Measurements from ENCODE around the gene NTSR1.
A peak's percentile ranks its signal among the peaks of the same experiment; 100 is the strongest.

The NTSR1 gene

DNA sequence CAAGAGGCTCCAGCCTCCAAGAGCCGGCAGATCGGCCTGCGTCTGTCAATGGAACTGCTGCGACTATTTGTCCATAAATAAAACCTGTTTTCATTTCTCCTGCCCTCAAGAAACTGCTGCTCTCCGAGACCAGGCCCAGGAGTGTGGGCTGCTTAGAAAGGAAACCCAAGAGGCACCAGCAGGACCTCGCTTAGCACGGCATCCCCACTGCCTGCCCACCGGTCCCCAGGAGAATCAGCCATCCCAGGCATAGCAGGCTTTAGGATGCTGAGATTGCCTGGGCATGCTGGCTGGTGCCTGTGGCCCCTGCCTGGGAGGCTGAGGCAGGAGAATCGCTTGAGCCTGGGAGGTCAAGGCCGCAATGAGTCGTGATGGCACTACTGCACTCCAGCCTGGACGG is 17.6 kb downstream of the NTSR1 start:
- no peak for DNase-seq (ENCODE audit: low read depth)

DNA sequence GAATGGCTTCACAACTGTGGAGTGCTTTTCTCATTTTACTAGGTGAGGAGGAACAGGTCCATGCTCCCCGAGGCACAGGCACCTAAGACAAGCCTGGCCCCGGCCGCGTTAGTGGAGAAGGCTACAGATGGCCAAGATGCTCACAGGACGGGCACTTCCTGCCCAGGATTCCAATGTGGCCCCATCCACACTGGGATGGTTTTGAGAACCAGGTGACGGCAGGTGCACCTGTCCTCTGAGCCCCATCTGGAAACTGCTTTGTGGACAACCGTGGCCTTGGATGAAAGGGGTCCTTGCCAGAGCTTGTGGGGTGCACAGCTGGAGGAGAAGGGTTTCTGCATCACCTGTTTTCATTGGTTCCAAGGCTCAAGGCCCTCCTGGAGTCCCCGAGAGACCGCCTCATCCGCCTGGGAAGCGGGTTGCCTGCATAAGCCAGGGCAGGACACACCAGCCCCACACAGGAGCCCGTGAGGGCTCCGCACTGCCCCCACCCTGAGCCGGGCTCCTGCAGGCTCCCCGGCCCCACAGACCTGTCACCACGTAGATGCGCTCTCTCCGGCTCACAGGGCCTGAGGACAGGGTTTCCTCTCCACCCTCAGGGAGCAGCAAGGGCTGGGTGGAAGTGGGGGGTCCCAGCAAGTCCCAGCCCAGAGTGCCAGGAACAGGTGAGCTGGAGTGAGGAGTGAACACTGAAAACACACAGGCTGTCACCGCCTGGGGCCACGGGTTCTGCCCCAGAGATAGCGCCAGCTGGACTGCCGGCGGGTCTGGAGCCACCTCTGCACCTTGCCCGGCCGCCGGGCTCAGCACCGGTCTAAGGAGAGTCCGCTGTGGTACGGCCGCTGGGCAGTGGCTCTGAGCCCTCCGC is 18.3 kb downstream of the NTSR1 start:
- DNase-seq (ENCODE audit: low read depth), result no peak

DNA sequence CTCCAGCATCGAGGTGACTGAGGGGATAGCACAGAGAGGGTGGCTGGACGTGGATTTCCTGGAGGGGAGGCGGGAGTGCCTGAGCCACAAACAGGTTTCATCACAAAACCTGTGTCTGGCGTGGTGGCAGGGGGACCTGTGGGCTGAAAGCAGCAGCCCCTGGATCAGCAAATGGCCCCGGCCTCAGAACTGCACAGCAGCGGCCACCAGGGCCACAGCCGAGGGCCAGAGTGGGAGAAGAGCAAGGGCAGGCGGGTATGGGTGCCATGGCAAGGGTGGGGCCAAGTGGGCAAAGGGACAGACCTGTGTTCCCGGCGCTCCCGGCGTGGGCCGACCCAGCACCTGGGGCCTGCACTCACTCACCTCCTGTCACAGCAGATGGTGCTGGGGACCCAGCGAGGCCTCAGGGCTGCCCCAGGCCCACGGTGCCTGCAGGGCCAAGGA is 19.0 kb downstream of the NTSR1 start:
- no peak for DNase-seq (ENCODE audit: low read depth)

DNA sequence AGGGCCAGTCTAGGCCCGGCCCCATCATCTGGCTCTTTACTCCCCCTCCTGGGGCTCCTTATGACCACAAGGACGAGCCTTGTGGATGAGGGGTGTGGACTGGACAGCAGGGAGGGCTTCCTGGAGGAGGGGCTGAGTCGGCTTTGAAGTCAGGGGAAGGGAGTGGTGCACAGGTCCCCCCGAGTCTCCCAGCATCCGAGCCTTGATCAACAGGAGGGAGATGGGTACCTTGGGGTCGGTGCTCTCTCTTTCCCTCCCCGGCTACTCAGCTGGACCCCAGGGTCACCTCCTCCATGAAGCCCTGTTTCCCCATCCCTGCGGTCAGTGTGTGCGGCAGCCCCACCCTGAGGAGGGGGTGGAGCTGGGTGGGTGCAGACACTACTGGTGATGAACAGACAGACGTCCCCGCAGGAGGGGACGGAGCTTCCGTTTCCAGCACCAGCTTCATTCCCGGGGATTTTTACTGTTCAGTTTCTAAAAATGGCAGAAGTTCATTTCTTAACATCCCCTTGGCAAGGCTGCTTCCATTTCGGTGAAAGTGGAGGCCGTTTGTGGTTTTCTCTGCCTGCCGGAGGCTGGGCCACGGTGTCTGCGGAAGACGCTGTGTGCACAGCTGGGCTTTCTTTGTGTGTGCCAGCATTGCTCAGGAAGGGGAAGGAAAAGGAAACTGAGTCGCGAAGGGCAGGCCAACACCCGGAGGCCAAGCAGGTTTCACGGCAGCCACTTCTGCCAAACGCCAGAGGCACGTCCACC is 19.6 kb downstream of the NTSR1 start:
- no peak for DNase-seq (ENCODE audit: low read depth)

DNA sequence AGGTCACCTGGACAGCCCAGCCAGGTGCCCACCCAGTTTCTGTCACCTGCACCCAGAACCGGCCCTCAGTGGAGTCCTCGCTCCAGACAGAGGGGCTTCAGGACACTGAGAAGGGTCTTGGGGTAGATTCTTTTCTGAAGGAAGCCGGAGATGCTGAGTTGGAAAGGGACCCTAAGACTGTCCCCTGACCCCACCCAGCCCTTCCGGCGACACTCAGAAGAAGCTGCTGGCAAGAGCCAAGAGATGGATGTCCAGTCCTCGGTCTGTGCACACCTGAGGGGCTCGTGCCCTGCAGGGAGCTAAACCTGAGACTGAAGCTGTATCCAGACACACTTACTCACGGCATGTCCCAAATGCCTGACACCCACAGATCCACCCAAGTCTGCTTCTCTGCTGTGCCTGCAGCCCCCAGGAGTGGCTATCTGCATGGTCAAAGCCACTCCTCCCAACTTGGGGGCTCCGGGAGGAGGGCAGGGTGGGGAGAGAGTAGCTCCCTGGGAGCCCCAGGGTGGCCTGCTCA is 20.2 kb downstream of the NTSR1 start:
- no peak for DNase-seq (ENCODE audit: low read depth)

DNA sequence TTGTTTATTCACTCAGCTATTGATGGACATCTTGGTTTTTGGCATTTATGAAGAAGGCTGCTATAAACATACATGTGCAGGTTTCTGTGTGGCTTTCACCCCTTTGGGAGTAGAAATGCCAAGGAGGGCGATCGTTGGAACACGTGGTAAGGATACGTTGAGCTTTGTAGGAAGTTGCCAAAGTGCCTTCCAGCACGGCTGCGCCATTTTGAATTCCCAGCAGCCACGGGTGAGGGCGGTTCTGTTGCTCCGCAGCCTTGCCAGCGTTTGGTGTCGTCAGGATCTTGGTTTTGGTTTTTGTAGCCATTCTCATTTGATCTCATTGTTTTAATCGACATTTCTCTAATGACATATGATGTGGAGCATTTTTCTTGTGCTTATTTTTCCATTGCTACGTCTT is 21.8 kb downstream of the NTSR1 start:
- DNase-seq (ENCODE audit: low read depth), result no peak

DNA sequence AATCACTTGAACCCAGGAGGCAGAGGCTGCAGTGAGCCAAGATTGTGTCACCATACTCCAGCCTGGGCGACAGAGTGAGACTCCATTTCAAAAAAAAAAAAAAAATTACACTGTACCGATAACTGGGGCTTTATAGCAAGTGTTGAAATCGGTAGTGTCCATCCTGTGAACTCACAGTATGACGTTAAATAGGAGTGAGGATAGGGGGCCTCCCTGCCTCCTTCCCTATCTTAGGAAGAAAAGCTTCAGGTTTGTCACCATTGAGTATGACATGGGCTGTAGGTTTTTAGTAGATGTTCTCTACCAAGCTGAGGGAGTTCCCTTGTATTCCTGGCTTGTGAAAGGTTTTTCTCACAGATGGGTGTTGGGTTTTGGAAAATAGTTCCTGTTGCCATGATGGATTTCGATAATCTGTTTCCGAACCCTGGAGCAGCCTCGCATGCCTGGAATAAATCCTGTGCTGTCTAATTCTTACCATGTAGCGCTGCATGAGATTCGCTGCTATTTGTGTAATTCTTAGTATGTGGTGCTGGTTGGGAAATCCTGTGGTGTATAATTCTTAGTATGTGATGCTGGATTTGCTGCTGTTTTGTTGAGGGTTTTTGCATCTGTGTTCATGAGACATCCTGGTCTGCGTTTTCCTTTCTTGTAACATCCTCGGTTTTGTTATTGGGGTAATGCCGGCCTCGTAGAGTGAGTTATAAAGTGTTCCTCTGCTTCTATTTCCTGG is 23.6 kb downstream of the NTSR1 start:
- DNase-seq (ENCODE audit: low read depth), result no peak

DNA sequence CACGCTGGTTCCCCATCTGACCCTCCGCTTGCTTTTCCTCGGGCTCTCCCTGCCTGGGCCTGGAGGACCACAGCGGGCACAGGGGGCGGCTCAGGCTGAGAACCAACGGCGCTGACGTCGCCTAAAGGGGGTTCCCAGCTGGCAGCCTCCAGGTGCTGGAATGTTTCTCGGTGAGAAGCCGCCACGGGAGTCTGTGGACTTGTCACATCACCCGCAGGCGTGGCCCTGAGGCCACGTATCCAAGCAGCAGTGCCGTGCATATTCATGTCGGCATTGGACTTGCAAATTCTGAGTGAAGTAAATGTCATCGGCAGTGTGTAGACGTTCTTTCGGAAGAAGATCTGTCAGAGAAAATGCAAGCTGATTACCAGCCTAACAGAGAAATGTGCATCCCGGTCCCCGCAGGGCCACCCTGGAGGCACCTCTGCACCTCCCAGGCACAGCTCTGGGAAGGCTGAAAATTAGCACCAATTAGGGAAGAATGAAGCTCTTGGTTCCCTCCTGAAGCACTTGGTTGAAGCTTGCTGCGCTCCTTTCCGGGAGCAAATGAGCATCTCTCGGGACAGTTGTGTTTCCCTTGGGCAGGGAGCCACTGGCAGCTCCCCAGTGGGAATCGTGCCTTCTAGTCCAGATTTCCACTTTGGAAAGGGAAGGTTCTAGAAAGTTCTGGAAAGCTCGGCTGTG is 24.3 kb downstream of the NTSR1 start:
- DNase-seq (ENCODE audit: low read depth), result no peak

DNA sequence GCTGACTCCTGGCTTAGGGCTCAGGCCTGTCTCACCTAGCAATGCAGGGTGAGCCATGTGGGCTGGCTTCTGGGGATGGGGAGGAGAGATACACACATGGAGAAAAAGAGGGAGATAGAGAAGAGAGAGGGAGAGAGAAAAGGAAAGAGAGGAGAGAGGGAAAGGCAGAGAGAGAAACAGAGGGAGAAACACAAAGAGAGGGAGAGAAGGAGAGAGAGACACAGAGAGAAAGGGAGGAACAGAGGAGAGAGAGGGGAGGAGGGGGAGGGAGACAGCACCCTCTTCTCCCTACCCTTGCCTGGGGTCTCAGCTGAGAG is 24.8 kb downstream of the NTSR1 start:
- no peak for DNase-seq (ENCODE audit: low read depth)

DNA sequence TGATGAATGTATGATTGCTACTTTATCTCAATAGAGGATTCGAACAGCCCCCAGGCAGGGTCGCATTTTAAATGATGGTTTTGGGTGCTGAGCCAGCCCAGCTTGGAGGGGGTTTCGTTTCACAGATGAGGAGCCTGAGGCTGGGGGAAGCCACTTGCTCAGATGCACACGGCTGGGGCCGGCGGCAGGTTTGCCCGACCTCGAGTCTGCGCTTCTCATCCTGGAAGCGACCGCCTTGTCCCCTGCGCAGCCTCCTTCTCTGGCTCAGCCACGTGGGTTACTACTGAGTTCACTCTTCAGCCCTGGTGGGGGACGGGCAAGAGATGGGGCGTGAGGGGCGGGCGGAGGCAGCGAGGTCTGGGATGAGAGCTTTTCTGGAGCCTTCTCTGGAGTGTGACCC is 25.3 kb downstream of the NTSR1 start:
- no peak for DNase-seq (ENCODE audit: low read depth)

DNA sequence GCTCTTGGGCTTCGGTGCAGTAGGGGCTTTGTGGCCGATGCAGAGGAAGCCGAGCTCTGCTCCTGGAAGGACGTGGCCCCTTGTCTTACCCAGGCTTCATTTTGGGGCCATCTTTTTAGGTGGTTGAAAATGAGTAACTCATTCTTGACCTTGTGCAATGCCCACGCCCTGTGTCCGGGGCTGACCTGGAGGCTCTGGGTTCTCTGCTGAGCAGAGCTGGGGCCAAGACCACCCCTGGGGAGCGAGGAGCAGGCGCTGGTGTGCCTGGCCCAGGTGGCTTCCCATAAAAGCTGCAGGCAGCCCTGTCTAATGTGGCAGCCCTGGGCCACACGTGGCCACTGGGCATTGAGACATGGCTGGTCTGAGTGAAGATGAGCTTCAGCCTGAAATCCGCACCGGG is 25.7 kb downstream of the NTSR1 start:
- DNase-seq (ENCODE audit: low read depth), result no peak

DNA sequence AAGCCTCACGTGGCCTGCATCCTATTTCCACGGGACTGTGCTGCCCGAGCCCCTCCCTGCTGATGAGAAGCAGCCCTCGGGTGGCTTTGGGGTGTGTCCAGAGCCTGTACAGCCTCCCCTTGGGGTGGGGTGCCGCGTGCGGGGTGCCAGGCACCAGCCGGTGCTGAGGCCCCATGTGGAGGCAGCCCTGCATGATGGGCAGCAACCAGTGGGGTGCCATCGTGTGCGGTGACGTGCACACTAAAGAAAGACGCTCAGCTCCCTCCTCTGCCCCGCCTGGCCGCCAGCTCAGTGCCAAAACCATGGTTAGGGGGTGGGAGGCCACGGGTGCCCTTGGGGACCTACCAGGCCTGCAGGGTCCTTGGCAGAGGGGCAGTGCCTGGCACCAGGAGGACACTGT is 26.2 kb downstream of the NTSR1 start:
- DNase-seq (ENCODE audit: low read depth), result no peak

DNA sequence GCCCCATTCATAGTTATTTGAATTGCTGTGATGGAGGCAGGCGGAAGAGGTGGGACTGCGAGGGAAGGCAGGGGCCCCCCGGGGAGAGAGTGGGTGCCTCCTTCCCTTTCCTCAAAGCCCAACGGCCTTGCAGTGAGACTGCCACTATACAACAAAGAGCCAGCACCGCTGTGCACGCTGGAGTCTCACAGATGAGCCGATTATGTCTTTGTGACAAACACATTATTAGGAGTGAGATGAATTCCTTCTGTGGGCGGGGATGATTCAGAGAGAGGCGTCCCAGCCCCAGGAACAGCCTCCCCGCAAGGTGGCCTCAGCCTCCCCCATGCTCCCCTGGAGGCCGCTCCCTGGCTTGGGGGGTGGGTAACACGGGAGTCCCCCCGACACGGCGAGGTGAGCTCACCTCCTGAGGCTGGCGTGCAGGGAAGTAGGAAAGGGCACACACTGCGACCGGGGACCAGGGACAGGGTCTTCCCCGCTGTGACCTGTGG is 26.7 kb downstream of the NTSR1 start:
- peak; percentile 36 for DNase-seq (ENCODE audit: low read depth)

DNA sequence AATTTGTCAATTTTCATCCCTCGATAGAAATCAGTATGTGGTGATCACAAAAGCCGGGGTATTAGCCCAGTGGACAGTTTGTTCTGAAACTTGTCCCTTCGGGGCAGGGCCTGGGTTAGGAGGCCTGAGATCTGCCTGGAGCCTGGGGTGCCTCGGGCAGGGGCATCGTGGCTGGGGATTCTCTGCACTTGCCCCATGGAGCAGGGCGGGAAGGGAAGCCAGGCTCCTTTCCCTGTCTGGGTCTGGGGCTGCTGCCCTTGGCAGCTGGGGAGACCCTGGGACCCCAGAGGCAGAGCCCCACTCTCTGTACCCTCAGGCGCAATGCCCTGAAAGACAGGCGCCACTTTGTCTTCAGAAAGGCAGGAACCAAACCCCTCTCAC is 27.4 kb downstream of the NTSR1 start:
- no peak for DNase-seq (ENCODE audit: low read depth)

DNA sequence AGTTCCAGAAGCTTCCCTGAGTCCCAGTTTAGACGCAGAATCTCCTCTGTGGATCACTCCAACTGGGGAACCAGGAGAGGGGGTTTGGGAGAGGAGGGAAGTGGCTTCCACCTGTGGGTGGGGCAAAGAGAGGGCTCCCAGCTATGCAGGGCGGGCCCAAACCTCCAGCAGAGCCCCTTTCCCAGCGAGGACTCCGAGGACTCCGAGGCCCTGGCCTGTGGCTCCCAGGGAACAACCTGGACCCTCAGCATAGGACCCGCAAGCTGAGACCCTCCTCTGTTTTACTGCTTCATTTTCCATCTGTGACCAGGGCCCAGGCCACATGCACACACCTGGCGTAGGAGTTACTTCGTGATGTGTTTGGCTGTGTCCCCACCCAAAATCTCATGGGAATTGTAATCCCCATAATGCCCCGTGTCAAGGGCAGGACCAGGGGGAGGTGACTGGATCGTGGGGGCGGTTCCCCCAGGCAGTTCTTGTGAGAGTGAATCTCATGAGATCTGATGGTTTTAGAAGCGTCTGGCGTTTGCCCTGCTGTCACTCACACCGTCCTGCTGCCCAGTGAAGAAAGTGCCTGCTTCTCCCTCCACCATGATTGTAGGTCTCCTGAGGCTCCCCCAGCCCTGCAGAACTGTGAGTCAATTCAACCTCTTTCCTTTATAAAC is 27.9 kb downstream of the NTSR1 start:
- DNase-seq (ENCODE audit: low read depth), result no peak

DNA sequence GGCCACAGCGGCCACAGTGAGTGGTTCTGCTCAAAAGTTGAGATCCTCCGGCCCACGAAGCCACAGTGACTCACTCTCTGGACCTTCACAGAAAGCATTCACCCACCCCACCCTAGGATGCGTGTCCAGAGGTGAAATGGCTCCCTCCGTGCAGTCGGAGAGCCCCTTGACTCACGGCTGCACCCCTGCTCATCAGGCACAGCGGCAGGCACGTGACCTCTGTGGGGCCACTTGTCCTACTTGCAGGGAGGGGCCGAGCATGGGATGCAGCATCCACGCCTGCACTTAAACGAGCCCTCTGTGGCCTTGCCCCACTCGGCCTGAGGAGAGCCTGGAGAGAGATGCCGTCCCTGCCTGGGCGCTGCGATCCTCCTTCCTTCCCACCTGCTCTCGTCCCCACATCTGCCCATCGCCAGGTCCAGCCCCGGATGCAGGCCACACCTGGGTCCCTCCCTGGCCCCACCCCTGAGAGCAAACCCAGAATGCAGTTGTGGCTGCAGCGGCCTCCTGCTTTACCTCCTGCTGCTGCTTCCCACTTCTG is 28.7 kb downstream of the NTSR1 start:
- no peak for DNase-seq (ENCODE audit: low read depth)

DNA sequence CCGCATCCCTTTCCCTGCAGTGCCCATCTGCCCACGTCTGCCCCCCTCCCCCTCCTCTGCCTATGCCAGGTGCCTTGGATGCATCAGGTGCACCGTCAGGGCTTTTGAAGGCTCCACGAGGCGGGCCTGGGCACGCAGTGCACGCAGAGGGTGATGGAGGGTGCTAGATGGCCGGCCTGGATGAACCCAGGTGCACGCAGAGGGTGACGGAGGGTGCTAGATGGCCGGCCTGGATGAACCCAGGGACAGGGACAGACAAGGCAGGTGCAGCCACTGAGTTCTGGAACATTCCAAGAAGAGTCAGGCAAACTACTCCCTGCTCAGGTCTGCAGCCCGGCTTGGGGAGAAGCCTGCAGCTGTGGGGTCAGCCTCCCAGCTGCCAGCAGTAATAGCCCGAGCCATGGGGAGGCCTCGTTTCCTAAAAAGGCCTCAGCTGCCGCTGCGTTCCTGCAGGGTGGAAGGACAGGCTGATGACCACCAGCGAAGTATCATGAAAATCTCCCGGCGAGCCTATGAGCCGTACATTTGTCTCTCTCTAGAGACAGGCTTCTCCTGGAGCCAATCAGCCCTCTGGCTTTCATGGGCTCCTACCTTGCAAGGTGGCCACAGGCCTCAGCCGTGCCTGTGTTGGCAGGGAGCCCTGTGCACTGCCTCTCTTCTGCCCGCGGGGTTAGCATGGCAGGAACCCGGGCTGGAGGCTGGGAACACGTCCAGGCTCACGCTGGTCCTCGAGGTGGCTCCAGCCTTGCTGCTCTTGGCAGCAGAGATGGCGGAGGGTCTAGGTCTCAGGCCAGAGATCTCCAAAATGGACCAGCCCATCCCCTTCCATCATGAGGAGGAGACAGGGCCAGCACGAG is 29.6 kb downstream of the NTSR1 start:
- DNase-seq (ENCODE audit: low read depth), result no peak

DNA sequence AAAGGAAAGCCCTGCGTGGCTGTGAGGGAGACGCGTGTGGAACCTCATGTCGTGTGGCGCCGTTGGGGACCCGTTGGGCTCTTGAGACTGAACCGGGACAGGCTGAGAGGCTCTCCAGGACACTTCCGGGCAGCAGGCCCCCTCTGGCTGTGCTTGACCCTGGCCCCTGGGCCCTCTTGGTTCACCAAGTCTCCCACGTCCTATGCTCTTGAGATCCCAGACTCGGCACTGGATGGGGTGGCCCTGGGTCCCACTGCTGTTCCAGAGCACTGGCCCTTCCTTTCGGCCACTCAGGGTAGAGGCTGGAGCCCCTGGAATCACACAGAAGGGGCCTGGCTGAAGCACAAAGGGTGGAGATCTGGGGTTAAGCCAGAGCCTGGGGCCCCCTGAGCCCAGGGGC is 30.4 kb downstream of the NTSR1 start:
- DNase-seq (ENCODE audit: low read depth), result no peak

DNA sequence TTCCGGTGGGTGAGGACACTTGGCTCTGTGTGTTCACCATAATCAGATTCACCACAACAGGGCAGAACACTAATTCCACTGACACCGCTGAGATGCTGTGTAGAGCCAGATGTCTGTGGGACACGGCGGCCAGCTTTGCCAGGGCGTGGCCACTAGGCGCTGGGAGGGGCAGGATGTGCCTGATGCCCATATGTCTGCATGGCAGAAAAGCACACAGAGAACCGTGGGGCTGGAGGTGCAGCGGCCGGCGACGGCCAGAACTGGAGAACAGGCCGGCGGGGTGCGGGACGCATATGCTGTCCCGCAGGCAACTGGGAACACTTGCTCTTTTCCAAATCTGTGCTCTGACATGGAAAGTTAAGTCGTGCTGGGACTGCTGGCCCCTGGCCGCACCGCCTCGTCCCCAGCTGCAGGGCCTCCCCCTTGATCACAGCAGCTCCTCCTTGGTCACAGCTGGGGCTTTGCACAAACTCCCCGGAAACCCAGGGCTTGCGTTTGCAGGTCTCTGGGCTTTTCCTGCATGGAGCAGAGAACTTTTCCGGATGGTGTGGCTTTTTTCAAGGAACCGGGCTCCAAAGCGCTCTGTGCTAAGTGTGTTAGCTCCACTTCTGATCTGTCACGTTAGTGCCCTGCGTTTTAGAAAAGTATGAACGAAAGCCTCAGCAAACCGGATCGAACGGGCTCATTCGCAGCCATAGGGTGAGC is 31.1 kb downstream of the NTSR1 start:
- DNase-seq (ENCODE audit: low read depth), result peak; percentile 75
